T-helper 1 cell treated with Interleukin-12 subunit alpha and Interleukin-12 subunit beta and Interleukin-4 antibody, amounts not matched to agents 30 μg/mL and 1 μg/mL, for 36 hours (primary cell): Measurements from ENCODE around the gene TSPAN10.

Experiments used
- H3K27ac Mint-ChIP-seq: one replicate; pipeline ENCODE4 v1.8.0; 2021; ENCODE audit warnings: mild to moderate bottlenecking, mixed read lengths
- H3K27me3 Mint-ChIP-seq: one replicate; pipeline ENCODE4 v1.8.0; 2021; ENCODE audit warnings: low read depth, mixed read lengths
- H3K36me3 Mint-ChIP-seq: one replicate; pipeline ENCODE4 v1.8.0; 2021; ENCODE audit warnings: low read depth, mixed read lengths
- H3K4me1 Mint-ChIP-seq: one replicate; pipeline ENCODE4 v1.8.0; 2021; ENCODE audit warnings: low read depth, mixed read lengths
- H3K4me3 Mint-ChIP-seq: one replicate; pipeline ENCODE4 v1.8.0; 2021; ENCODE audit warnings: mild to moderate bottlenecking, moderate library complexity, mixed read lengths
- H3K9me3 Mint-ChIP-seq: one replicate; pipeline ENCODE4 v1.8.0; 2021; ENCODE audit warnings: mixed read lengths

TSPAN10 gene

DNA sequence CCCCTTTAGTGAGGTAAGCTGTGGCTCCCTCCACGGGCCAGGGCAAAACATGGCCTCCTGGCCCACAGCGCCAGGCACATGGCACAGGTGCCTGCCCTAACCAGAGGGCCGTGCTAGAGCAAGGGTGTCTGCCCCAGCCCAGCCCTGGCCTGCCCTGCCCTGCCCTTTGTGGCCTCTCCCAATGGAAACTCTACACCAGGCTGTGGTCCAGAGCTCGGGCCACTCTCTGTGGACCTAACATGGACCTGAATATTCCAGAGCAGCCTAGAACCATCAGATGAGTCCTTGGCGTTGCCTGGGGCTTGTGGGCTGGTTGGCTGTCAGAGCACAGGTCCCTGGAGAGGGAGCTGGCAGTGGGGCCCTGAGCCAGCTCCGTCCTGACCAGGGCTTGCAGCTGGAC lies 58.2 kb downstream of the TSPAN10 start:
- Mint-ChIP-seq H3K27me3 (no peaks in the 10 kb centered on the region), H3K4me3 (no peak overlapping the region), H3K27ac (no peak overlapping the region), H3K9me3 (no peaks in the 10 kb centered on the region), H3K4me1 (no peaks in the 10 kb centered on the region), H3K36me3 (peaks cover 15% of the 10 kb centered on the region)

- no peaks in the 10 kb centered on the region for H3K27me3 Mint-ChIP-seq
- peaks cover 17% of the 10 kb centered on the region for H3K36me3 Mint-ChIP-seq
- H3K4me1 Mint-ChIP-seq = peaks cover under 1% of the 10 kb centered on the region
- H3K9me3 Mint-ChIP-seq = no peaks in the 10 kb centered on the region
- H3K4me3 Mint-ChIP-seq = no peak overlapping the region
- H3K27ac Mint-ChIP-seq = no peak overlapping the region
Measured at GRCh38 chr17:81695801-81696200, 58.8 kb downstream of the TSPAN10 start.

GRCh38 chr17:81696218-81696941 lies 59.4 kb downstream of the TSPAN10 start:
- H3K9me3 Mint-ChIP-seq = no peaks in the 10 kb centered on the region
- no peaks in the 10 kb centered on the region for H3K27me3 Mint-ChIP-seq
- H3K4me1 Mint-ChIP-seq = peaks cover 4% of the 10 kb centered on the region
- peaks cover 19% of the 10 kb centered on the region for H3K36me3 Mint-ChIP-seq
- H3K4me3 Mint-ChIP-seq = no peak overlapping the region
- no peak overlapping the region for H3K27ac Mint-ChIP-seq

DNA sequence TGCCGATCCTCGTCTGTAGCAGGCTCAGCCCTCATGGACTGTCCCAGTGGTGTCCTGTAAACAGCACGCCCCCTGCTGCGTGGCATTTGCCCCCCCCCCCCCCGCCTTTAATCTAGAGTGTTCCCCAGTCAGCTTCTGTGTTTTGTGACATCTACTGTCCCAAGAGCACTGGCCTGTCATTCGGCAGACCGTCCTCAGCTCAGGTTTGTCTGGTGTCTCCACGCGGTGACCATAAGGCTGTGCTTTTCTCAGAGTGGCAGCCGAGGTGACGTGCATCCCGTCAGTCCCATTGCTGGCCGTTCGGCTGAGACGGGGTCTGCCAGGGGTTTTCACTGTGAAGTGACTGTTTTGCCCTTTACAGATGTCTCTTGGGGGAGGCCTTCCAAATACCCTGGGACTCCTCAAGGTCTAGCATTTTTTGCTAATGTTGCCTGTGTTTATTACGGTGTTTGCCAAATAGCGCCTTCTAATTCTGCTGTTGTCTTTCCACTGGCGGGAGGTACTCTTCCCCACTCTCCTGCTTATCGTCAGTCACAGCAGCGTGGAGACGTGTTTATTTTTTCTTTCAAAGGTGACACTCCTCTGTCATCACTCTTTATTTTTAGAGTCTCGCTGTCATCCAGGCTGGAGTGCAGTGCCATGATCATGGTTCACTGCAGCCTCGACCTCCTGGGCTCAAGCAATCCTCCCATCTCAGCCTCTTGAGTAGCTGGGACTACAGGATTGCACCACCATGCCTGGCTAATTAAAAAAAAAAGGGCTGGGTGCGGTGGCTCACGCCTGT lies 60.5 kb downstream of the TSPAN10 start:
- H3K27me3 Mint-ChIP-seq = no peaks in the 10 kb centered on the region
- no peak overlapping the region for H3K4me3 Mint-ChIP-seq
- peaks cover 20% of the 10 kb centered on the region for H3K36me3 Mint-ChIP-seq
- H3K4me1 Mint-ChIP-seq = peaks cover 7% of the 10 kb centered on the region
- no peaks in the 10 kb centered on the region for H3K9me3 Mint-ChIP-seq
- no peak overlapping the region for H3K27ac Mint-ChIP-seq
